ENCODE measurements around the gene MTR.
A peak's percentile ranks its signal among the peaks of the same experiment; 100 is the strongest.
"Not testable (repeated sequence)": the region's sequence is repeated elsewhere in the genome, so short reads cannot be mapped to it uniquely, and the experiment has no call there.

MTR gene

GRCh38 chr1:236868625-236869467, 73.8 kb downstream of the MTR start:
- DNase-seq = peak; percentile 15

GRCh38 chr1:236869911-236870310, 74.8 kb downstream of the MTR start:
- no peak for DNase-seq

- no peak for DNase-seq
These were observed 75.6 kb downstream of the MTR start for GRCh38 chr1:236870721-236871120.

- DNase-seq = no peak
These were observed 77.1 kb downstream of the MTR start for GRCh38 chr1:236872075-236872666.

- DNase-seq = no peak
These were observed 80.9 kb downstream of the MTR start for GRCh38 chr1:236875975-236876374.

GRCh38 chr1:236877661-236878060, 82.6 kb downstream of the MTR start:
- no peak for DNase-seq

GRCh38 chr1:236880209-236880608, 85.1 kb downstream of the MTR start:
- DNase-seq = no peak

GRCh38 chr1:236882678-236883077, 87.6 kb downstream of the MTR start:
- DNase-seq = no peak

GRCh38 chr1:236886199-236886598, 91.1 kb downstream of the MTR start:
- DNase-seq = no peak

- no peak for DNase-seq
These were observed 92.0 kb downstream of the MTR start for GRCh38 chr1:236887081-236887480.

GRCh38 chr1:236888126-236888525, 93.0 kb downstream of the MTR start:
- no peak for DNase-seq

GRCh38 chr1:236888903-236889302, 93.8 kb downstream of the MTR start:
- no peak for DNase-seq

GRCh38 chr1:236890152-236891056, 95.3 kb downstream of the MTR start:
- DNase-seq = no peak

- no peak for DNase-seq
These were observed 98.8 kb downstream of the MTR start for GRCh38 chr1:236893626-236894545.

- DNase-seq = no peak
These were observed 100.7 kb downstream of the MTR start for GRCh38 chr1:236895665-236896387.

- DNase-seq = no peak
These were observed 101.6 kb downstream of the MTR start for GRCh38 chr1:236896716-236897115.

- no peak for DNase-seq
These were observed 110.0 kb downstream of the MTR start for GRCh38 chr1:236904892-236905741.

- no peak for DNase-seq
These were observed 112.1 kb downstream of the MTR start for GRCh38 chr1:236907205-236907604.

GRCh38 chr1:236908669-236909068, 113.6 kb downstream of the MTR start:
- DNase-seq = no peak

- DNase-seq = not testable (repeated sequence)
These were observed 116.0 kb downstream of the MTR start for GRCh38 chr1:236911047-236911446.
